Stimulated activated naive CD8-positive, alpha-beta T cell treated with anti-CD3 and anti-CD28 coated beads, Interleukin-15, amount 100 ng/mL, for 72 hours (primary cell): ENCODE results near the gene ZNF814.
A peak's percentile ranks its signal among the peaks of the same experiment; 100 is the strongest.
"Not testable (repeated sequence)": the region's sequence is repeated elsewhere in the genome, so short reads cannot be mapped to it uniquely, and the experiment has no call there.

Source experiments
- ATAC-seq: fragments of 150-1000 bp; cut with Tn5 transposase; 2 replicates; pipeline ENCODE4 v1.10.0; 2021; ENCODE audit warnings: mild to moderate bottlenecking, moderate library complexity
- DNase-seq, 2 donors: peaks; one replicate each; pipeline ENCODE4 v3.0.0; 2021 to 2022
- H3K27ac Mint-ChIP-seq, 2 donors: one replicate each; pipeline ENCODE4 v1.8.0; 2022; ENCODE audit warnings: mild to moderate bottlenecking in 2 of 2, mixed read lengths in 2 of 2, moderate library complexity in 2 of 2
- H3K27me3 Mint-ChIP-seq: one replicate; pipeline ENCODE4 v1.8.0; 2022; ENCODE audit warnings: mixed read lengths
- H3K4me1 Mint-ChIP-seq: one replicate; pipeline ENCODE4 v1.8.0; 2022; ENCODE audit warnings: mild to moderate bottlenecking, mixed read lengths
- H3K4me3 Mint-ChIP-seq, 2 donors: one replicate each; pipeline ENCODE4 v1.8.0; 2022; ENCODE audit warnings: mild to moderate bottlenecking in 2 of 2, mixed read lengths in 2 of 2, moderate library complexity in 1 of 2
- H3K9me3 Mint-ChIP-seq, 2 donors: one replicate each; pipeline ENCODE4 v1.8.0; 2022; ENCODE audit warnings: mixed read lengths in 2 of 2

ZNF814 gene

DNA sequence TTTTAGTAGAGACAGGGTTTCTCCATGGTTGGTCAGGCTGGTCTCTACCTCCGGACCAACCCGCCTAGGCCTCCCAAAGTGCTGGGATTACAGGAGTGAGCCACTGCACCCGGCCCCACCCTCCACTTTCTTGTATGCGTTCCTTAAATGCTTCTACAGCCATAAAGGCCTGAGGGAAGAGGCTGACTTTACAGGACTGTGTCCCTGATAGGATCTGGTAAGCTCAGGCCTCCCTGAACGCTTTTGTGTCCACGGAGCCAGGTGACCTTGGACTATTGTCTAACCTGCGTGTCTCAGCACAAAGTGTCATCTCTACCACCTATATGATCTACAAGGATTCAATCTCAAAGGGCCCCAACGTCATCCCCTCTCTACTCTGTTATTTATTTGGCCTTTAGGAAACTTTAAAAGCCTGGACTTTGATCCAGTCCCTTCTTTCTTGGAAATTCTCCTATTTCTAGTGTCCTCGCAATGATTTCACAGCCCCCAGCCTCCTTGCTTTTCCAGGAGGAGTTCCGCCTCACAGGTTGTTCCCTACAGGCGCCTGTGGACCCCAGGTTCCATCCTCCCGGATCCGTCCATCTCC, 74.8 kb downstream of the ZNF814 start:
- Mint-ChIP-seq H3K27me3 (no peaks in the 10 kb centered on the region), H3K27ac (peak overlapping the region; percentile 94 to 96), H3K4me1 (peaks cover 58% of the 10 kb centered on the region), H3K4me3 (peak overlapping the region; percentile 92 to 96), H3K9me3 (no peaks in the 10 kb centered on the region)
- ATAC-seq (no peak), DNase-seq (no peak)

GRCh38 chr19:57812975-57813820, 75.6 kb downstream of the ZNF814 start:
- not testable (repeated sequence) for DNase-seq, H3K27me3 Mint-ChIP-seq, H3K9me3 Mint-ChIP-seq
- ATAC-seq = peak; percentile 39
- H3K27ac Mint-ChIP-seq = peak overlapping the region in 1 of 2 donors; percentile 29
- peaks cover 54% of the 10 kb centered on the region for H3K4me1 Mint-ChIP-seq
- H3K4me3 Mint-ChIP-seq = peak overlapping the region; percentile 92 to 96

- DNase-seq (peak in 1 of 2 donors; percentile 24), ATAC-seq (peak; percentile 69)
- peak overlapping the region; percentile 16 to 65 for H3K4me3 Mint-ChIP-seq
- no peaks in the 10 kb centered on the region for H3K9me3 Mint-ChIP-seq
- peak overlapping the region; percentile 29 to 44 for H3K27ac Mint-ChIP-seq
- H3K27me3 Mint-ChIP-seq = no peaks in the 10 kb centered on the region
- H3K4me1 Mint-ChIP-seq = peaks cover 52% of the 10 kb centered on the region
Observed at GRCh38 chr19:57812226-57812625, 76.6 kb downstream of the ZNF814 start.

GRCh38 chr19:57810410-57811295, 78.2 kb downstream of the ZNF814 start:
- ATAC-seq, DNase-seq, H3K4me3 Mint-ChIP-seq, H3K27ac Mint-ChIP-seq, H3K27me3 Mint-ChIP-seq, H3K9me3 Mint-ChIP-seq: not testable (repeated sequence)
- H3K4me1 Mint-ChIP-seq = peaks cover 46% of the 10 kb centered on the region

DNA sequence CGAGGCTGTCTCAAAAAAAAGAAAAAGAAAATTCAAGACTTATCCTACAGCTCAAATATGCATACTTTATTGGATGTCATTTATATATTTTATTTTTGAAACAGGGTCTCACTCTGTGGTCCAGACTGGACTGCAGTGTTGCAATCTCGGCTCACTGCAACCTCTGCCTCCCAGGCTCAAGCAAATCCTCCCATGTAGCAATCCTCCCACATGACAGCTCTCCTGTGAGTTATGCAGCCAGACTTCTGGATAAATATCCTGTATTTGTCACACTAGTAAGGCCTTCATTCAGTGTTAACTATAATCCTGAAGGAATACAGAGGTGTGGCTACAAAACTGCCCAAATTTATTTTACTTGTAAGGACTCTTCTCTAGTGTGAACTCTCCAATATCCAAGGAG, 81.3 kb downstream of the ZNF814 start:
- ATAC-seq = no peak
- peaks cover 37% of the 10 kb centered on the region for H3K4me1 Mint-ChIP-seq
- no peak overlapping the region for H3K4me3 Mint-ChIP-seq
- no peak overlapping the region for H3K27ac Mint-ChIP-seq
- no peaks in the 10 kb centered on the region for H3K9me3 Mint-ChIP-seq
- no peak for DNase-seq
- no peaks in the 10 kb centered on the region for H3K27me3 Mint-ChIP-seq

- H3K4me3 Mint-ChIP-seq = peak overlapping the region; percentile 84 to 92
- H3K9me3 Mint-ChIP-seq = no peaks in the 10 kb centered on the region
- H3K27me3 Mint-ChIP-seq = no peaks in the 10 kb centered on the region
- peak overlapping the region; percentile 82 for H3K27ac Mint-ChIP-seq
- no peak for DNase-seq
- ATAC-seq = no peak
- H3K4me1 Mint-ChIP-seq = peaks cover 27% of the 10 kb centered on the region
Observed at GRCh38 chr19:57803594-57804325, 85.1 kb downstream of the ZNF814 start.

DNA sequence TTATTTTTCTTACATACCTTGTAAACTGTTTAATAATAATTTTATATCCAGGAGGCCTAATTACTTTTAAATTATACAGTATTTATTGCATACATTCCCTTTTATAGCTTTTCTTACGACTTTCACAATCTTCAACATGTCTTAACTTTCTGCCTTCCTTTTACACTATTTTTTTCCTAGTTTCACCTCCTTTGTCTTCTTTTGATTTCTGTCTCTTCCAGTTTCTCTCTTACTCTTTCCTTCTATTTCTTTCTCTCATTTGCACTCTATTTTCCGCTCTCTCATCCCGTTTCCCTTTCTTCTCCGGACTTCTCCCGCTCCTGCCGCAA, 85.6 kb downstream of the ZNF814 start:
- no peak for ATAC-seq
- no peaks in the 10 kb centered on the region for H3K27me3 Mint-ChIP-seq
- DNase-seq = no peak
- H3K4me1 Mint-ChIP-seq = peaks cover 27% of the 10 kb centered on the region
- H3K4me3 Mint-ChIP-seq = peak overlapping the region; percentile 84 to 92
- no peaks in the 10 kb centered on the region for H3K9me3 Mint-ChIP-seq
- peak overlapping the region; percentile 80 to 82 for H3K27ac Mint-ChIP-seq

DNA sequence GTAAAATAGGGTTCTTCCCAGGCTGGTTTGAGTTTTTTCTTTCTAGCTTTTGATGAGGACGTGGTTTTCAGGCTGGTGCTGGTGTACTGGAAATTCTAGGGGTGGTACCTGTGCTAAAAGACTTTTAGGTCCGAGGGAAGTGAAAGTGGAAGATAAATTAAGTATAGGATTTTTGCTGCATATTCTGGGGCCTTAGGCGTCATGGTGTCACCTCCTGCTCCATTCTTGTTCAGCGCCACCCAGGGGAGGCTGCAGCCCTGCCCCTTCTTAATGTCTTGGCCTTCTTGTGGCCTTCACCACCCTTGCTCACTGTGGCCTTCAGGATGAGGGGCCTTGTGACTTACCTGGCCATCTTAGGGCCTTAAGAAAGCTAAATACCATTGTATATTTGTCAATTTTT, 86.6 kb downstream of the ZNF814 start:
- H3K4me1 Mint-ChIP-seq = peaks cover 27% of the 10 kb centered on the region
- no peak for ATAC-seq
- no peaks in the 10 kb centered on the region for H3K27me3 Mint-ChIP-seq
- H3K27ac Mint-ChIP-seq = no peak overlapping the region
- DNase-seq = no peak
- H3K9me3 Mint-ChIP-seq = no peaks in the 10 kb centered on the region
- H3K4me3 Mint-ChIP-seq = no peak overlapping the region

GRCh38 chr19:57800696-57801095, 88.1 kb downstream of the ZNF814 start:
- no peak overlapping the region for H3K27ac Mint-ChIP-seq
- no peaks in the 10 kb centered on the region for H3K27me3 Mint-ChIP-seq
- DNase-seq = no peak
- peaks cover 0 to 1% of the 10 kb centered on the region in 2 donors for H3K9me3 Mint-ChIP-seq
- H3K4me1 Mint-ChIP-seq = peaks cover 27% of the 10 kb centered on the region
- no peak for ATAC-seq
- H3K4me3 Mint-ChIP-seq = no peak overlapping the region
